GM19467 (cell line): Measurements from ENCODE around the gene EEF2.
"Not testable (repeated sequence)": the region's sequence is repeated elsewhere in the genome, so short reads cannot be mapped to it uniquely, and the experiment has no call there.

Source experiments
- ATAC-seq: cut with Tn5 transposase; IDR thresholded peaks from one replicate; pipeline ENCODE4 v1.9.1; 2021; ENCODE audit warnings: mild to moderate bottlenecking, moderate library complexity; ENCODE audit not compliant: unreplicated experiment

EEF2 gene

GRCh38 chr19:3950871-3951861, 34.1 kb downstream of the EEF2 start:
- no peak for ATAC-seq

DNA sequence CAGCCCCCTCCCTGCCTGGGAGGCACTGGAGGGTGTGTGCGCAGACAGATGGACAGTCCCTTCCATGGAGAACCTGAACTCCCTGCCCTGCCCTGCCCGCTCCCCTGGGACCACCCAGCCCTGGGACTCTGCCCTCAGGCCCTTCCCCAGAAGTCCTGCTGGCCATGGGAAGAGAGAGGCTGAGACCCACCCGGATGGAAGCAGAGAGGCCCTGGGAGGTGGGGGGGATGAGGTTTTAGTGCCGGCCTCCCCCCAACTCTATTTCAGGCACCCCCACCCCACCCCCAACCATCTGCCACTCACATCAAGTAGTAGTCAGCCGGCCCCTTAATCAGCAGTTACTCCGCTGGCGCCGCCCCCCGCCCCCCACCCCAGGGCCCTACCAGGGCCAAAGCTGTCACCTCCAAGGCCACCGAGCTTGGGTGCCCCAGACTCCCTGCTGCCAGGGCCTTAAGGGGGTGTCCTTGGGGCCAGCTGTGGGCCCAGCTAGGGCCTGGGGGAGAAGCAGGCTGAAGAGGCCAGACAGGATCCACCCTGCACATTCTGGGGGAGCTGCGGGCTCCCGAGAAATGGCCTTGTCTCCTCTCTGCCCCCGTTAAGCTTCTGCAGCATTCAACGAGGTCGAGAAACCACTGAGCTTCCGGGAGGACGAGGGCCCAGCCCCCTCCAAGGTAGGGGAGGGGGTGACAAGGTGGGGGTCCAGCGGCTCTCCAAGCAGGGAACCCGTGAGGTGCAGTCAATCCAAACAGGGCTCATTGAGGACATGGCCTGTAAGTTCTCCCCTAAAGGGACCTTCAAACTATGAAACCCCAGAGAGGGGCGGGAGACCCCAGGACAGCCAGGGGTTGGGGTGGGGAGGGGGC, 35.0 kb downstream of the EEF2 start:
- ATAC-seq = no peak

- ATAC-seq = no peak
These were observed 36.0 kb downstream of the EEF2 start for GRCh38 chr19:3949294-3949693.

DNA sequence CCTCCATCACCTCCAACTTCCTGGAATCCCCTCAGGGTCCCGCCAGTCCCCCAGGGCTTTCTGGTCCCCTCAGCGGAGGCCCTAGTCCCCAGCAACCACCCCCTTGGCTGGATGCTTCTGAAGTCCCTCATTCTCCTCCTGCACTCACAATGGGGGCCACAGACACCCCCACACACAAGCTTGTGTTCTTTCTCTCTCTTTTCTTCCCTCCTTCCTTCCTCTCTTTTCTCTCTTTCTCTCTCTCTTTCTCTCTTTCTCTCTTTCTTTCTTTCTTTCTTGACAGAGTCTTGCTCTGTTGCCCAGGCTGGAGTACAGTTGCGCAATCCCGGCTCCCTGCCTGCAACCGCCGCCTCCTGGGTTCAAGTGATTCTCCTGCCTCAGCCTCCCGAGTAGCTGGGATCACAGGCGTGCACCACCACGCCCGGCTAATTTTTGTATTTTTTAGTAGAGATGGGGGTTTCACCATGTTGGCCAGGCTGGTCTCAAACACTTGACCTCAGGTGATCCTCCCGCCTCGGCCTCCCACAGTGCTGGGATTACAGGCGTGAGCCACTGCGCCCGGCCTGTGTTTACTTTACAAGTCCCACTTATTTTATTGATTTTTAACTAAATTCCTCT, 37.8 kb downstream of the EEF2 start:
- ATAC-seq = not testable (repeated sequence)

DNA sequence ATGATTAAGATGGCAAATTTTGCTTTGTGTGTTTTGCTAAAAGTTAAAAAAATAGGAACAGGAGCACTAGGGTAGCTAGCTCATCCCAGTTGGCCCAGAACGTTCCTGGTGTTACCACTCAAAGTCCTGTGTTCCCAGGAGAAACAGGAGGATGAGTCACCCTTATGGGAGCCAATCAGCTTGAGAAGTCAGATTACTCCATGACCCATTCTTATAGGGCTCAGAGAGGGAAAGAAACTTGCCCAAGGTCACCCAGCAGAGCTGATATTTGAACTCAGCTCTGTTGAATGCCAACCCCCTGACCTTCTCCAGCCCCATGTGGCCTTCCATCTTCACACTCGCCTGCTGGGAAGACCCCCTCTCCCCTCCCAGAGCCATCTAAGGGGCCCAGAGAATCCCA, 39.4 kb downstream of the EEF2 start:
- ATAC-seq = no peak

DNA sequence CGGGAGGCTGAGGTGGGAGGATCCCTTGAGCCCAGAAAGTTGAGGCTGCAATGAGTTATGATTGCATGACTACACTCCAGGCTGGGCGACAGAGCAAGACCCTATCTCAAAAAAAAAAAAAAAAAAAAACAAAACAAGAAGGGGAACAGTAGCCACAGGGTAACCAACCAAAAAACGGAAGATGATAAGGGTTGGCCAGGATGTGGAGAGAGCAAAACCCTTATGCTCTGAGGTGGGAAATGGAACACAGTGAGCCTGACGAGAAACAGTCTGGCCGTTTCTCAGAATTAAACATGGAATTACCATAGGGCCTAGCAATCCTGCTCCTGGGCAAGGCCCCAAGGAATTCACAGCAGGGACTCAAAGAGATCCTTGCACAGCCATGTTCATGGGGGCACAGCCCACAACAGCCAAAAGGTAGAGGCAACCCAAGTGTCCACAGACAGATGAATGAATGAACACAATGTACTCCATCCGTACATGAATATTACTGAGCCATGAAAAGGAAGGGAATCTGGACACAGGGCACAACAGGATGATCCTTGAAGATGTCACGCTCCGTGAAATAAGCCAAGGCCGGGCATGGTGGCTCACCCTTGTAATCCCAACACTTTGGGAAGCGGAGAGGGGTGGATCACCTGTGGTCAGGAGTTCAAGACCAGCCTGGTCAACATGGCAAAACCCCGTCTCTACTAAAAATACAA, 41.1 kb downstream of the EEF2 start:
- no peak for ATAC-seq

DNA sequence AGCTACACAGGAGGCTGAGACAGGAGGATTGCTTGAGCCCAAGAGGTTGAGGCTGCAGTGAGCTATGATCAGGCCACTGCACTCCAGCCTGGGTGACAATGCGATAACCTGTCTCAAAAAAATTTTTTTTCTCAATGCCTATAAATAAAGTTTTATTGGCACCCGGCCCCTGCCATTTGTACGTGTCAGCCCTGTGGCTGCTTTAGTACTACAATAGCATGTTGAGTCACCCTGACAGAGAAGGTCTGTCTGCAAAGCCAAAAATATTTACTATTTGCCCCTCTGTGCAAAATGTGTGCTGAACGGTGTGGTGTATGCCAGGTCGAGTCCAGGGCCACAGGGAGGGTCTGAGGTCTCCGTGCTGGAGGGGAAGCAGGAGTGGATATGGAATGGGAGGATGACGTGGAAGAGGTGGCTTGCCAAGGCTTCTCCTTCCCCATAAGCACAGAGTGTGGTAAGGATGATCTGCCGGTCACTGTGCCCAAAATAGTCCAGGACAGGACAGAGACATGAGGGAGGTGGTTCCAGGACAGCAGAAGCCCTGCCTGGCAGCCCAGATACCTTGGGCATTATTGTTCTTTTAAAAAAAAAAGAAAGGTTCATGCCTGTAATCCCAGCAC, 42.4 kb downstream of the EEF2 start:
- ATAC-seq = no peak

GRCh38 chr19:3938300-3938950, 46.8 kb downstream of the EEF2 start:
- ATAC-seq = not testable (repeated sequence)

- no peak for ATAC-seq
These were observed 48.5 kb downstream of the EEF2 start for GRCh38 chr19:3936506-3937442.

GRCh38 chr19:3932931-3933810, 52.1 kb downstream of the EEF2 start, which contains the start of gene NMRK2:
Gene NMRK2 (plus strand): TSS chr19:3933069. CDS start chr19:3933672, 603 bp downstream.
- no peak for ATAC-seq

DNA sequence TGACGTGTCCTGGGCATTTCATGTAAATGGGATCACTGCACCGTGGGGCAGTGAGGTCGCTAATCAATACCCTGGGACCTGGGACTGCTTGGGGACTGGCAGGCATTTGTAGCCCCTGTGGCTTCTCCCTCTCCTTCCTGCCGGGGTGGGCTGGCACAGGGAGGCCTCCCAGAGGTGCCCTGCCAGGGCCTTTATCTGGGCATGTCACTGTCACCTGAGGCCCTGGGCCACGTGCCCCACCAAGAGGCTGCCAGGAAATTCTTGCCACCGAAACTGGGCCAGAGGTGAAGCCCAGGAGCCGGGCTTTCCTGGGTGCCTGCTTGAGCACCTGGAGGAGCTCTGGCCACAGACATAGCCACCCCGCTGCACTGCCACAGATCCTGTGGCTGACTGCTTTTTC, 54.2 kb downstream of the EEF2 start:
- no peak for ATAC-seq
